Duodenal mucosa (tissue), 2 donors: ENCODE data around the gene TAS1R1.

ENCODE experiments used
- H3K27ac ChIP-seq: one replicate; pipeline ENCODE4 v1.7.0; 2013; ENCODE audit warnings: low read depth, low read length
- H3K27me3 ChIP-seq, 2 donors: one replicate each; pipeline ENCODE4 v1.7.0; 2013; ENCODE audit warnings: low read length in 2 of 2, control low read depth in 1 of 2; ENCODE audit not compliant: insufficient read depth in 2 of 2, control insufficient read depth in 1 of 2
- H3K36me3 ChIP-seq, 2 donors: one replicate each; pipeline ENCODE4 v1.7.0; 2013; ENCODE audit warnings: low read length in 2 of 2, control low read depth in 1 of 2; ENCODE audit not compliant: insufficient read depth in 2 of 2, control insufficient read depth in 1 of 2
- H3K4me1 ChIP-seq, 2 donors: one replicate each; pipeline ENCODE4 v1.7.0; 2013; ENCODE audit warnings: low read length in 2 of 2, control low read depth in 1 of 2; ENCODE audit not compliant: insufficient read depth in 2 of 2, control insufficient read depth in 1 of 2
- H3K4me3 ChIP-seq, 2 donors: one replicate each; pipeline ENCODE4 v1.7.0; 2013; ENCODE audit warnings: low read length in 2 of 2, low read depth in 1 of 2
- H3K9ac ChIP-seq, 2 donors: one replicate each; pipeline ENCODE4 v1.7.0; 2013; ENCODE audit warnings: low read length in 2 of 2, low read depth in 1 of 2
- H3K9me3 ChIP-seq, 2 donors: one replicate each; pipeline ENCODE4 v1.7.0; 2013; ENCODE audit warnings: low read length in 2 of 2, control low read depth in 1 of 2; ENCODE audit not compliant: control insufficient read depth in 1 of 2

TAS1R1 gene

GRCh38 chr1:6554907-6555778, at the start of gene TAS1R1:
TSS of gene TAS1R1 (plus strand) at chr1:6555307. CDS start at chr1:6555374, 67 bp downstream.
- peak within 1 kb of the TSS; percentile 87 to 90 for H3K9ac ChIP-seq
- H3K4me3 ChIP-seq = peak within 1 kb of the TSS; percentile 83 to 92

GRCh38 chr1:6505367-6506209, 49.5 kb upstream of the TAS1R1 start:
- Histone ChIP-seq H3K4me3 (no peak overlapping the region), H3K27ac (no peak overlapping the region), H3K27me3 (peaks cover 3 to 4% of the 10 kb centered on the region in 2 donors), H3K9ac (no peak overlapping the region), H3K4me1 (no peaks in the 10 kb centered on the region), H3K36me3 (no peaks in the 10 kb centered on the region), H3K9me3 (no peaks in the 10 kb centered on the region)

More at GRCh38 chr1:6554907-6555778, at the start of gene TAS1R1:
- peak within 1 kb of the TSS; percentile 62 for H3K27ac ChIP-seq
- peaks cover 5 to 15% of the 10 kb centered on the region in 2 donors for H3K4me1 ChIP-seq
- H3K27me3 ChIP-seq = no peaks in the 10 kb centered on the region
- no peaks in the 10 kb centered on the region for H3K9me3 ChIP-seq
- H3K36me3 ChIP-seq = peaks cover 0 to 4% of the 10 kb centered on the region in 2 donors

- H3K4me3 ChIP-seq = no peak overlapping the region
- no peak overlapping the region for H3K9ac ChIP-seq
- no peaks in the 10 kb centered on the region for H3K4me1 ChIP-seq
- H3K27ac ChIP-seq = no peak overlapping the region
- H3K27me3 ChIP-seq = peaks cover 0 to 3% of the 10 kb centered on the region in 2 donors
- H3K36me3 ChIP-seq = no peaks in the 10 kb centered on the region
- H3K9me3 ChIP-seq = no peaks in the 10 kb centered on the region
Measured at GRCh38 chr1:6506210-6507036, 48.7 kb upstream of the TAS1R1 start.

GRCh38 chr1:6507037-6507428, 48.1 kb upstream of the TAS1R1 start:
- Histone ChIP-seq H3K27me3 (peaks cover 0 to 2% of the 10 kb centered on the region in 2 donors), H3K36me3 (no peaks in the 10 kb centered on the region), H3K9ac (no peak overlapping the region), H3K4me1 (no peaks in the 10 kb centered on the region), H3K9me3 (no peaks in the 10 kb centered on the region), H3K27ac (no peak overlapping the region), H3K4me3 (no peak overlapping the region)

GRCh38 chr1:6507461-6507911, 47.6 kb upstream of the TAS1R1 start:
- H3K4me1 ChIP-seq = no peaks in the 10 kb centered on the region
- H3K9ac ChIP-seq = no peak overlapping the region
- H3K4me3 ChIP-seq = no peak overlapping the region
- H3K9me3 ChIP-seq = no peaks in the 10 kb centered on the region
- no peaks in the 10 kb centered on the region for H3K27me3 ChIP-seq
- H3K27ac ChIP-seq = no peak overlapping the region
- H3K36me3 ChIP-seq = no peaks in the 10 kb centered on the region

GRCh38 chr1:6508154-6508815, 46.8 kb upstream of the TAS1R1 start:
- no peaks in the 10 kb centered on the region for H3K36me3 ChIP-seq
- no peak overlapping the region for H3K4me3 ChIP-seq
- no peak overlapping the region for H3K27ac ChIP-seq
- H3K4me1 ChIP-seq = no peaks in the 10 kb centered on the region
- no peaks in the 10 kb centered on the region for H3K9me3 ChIP-seq
- H3K9ac ChIP-seq = no peak overlapping the region
- H3K27me3 ChIP-seq = no peaks in the 10 kb centered on the region

GRCh38 chr1:6508816-6509189, 46.3 kb upstream of the TAS1R1 start:
- H3K27ac ChIP-seq = no peak overlapping the region
- H3K9ac ChIP-seq = no peak overlapping the region
- no peaks in the 10 kb centered on the region for H3K27me3 ChIP-seq
- no peaks in the 10 kb centered on the region for H3K36me3 ChIP-seq
- no peaks in the 10 kb centered on the region for H3K9me3 ChIP-seq
- H3K4me3 ChIP-seq = no peak overlapping the region
- H3K4me1 ChIP-seq = no peaks in the 10 kb centered on the region

- Histone ChIP-seq H3K4me3 (no peak overlapping the region), H3K36me3 (no peaks in the 10 kb centered on the region), H3K27ac (no peak overlapping the region), H3K27me3 (no peaks in the 10 kb centered on the region), H3K9ac (no peak overlapping the region), H3K4me1 (no peaks in the 10 kb centered on the region), H3K9me3 (no peaks in the 10 kb centered on the region)
Measured at GRCh38 chr1:6509220-6509918, 45.7 kb upstream of the TAS1R1 start.

GRCh38 chr1:6509919-6510291, 45.2 kb upstream of the TAS1R1 start:
- Histone ChIP-seq H3K27me3 (no peaks in the 10 kb centered on the region), H3K9me3 (no peaks in the 10 kb centered on the region), H3K9ac (no peak overlapping the region), H3K36me3 (no peaks in the 10 kb centered on the region), H3K4me3 (no peak overlapping the region), H3K4me1 (no peaks in the 10 kb centered on the region), H3K27ac (no peak overlapping the region)
